Sigmoid colon (tissue), 4 donors: Measurements from ENCODE around the gene CCDC181.

ENCODE experiments used
- POLR2A ChIP-seq, 2 donors: fragments of 450-650 bp; IDR thresholded peaks; one replicate each; pipeline ENCODE4 v1.6.1; 2016; ENCODE audit warnings: antibody characterized with exemption in 2 of 2, mild to moderate bottlenecking in 2 of 2, moderate library complexity in 2 of 2
- POLR2AphosphoS5 ChIP-seq, 4 donors: sonication (generic); formaldehyde crosslinking; IDR thresholded peaks; one replicate each; pipeline ENCODE4 v1.6.1; 2017; ENCODE audit warnings: antibody characterized with exemption in 4 of 4
- TF ChIP-seq, protein P1 (sequence below), 4 experiments: fragments of 450-650 bp in 3 of 4; fragments of 200-600 bp in 1 of 4; IDR thresholded peaks; one replicate each; pipeline ENCODE4 v1.5.1; 2016 to 2019; ENCODE audit warnings: antibody characterized with exemption in 4 of 4, mild to moderate bottlenecking in 3 of 4, moderate library complexity in 2 of 4

GRCh38 chr1:169381162-169381561 is 46.1 kb downstream of the CCDC181 start:
- TF ChIP-seq, protein P1, sequence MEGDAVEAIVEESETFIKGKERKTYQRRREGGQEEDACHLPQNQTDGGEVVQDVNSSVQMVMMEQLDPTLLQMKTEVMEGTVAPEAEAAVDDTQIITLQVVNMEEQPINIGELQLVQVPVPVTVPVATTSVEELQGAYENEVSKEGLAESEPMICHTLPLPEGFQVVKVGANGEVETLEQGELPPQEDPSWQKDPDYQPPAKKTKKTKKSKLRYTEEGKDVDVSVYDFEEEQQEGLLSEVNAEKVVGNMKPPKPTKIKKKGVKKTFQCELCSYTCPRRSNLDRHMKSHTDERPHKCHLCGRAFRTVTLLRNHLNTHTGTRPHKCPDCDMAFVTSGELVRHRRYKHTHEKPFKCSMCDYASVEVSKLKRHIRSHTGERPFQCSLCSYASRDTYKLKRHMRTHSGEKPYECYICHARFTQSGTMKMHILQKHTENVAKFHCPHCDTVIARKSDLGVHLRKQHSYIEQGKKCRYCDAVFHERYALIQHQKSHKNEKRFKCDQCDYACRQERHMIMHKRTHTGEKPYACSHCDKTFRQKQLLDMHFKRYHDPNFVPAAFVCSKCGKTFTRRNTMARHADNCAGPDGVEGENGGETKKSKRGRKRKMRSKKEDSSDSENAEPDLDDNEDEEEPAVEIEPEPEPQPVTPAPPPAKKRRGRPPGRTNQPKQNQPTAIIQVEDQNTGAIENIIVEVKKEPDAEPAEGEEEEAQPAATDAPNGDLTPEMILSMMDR (IDR thresholded peaks at IDR 0.05): no peak
- TF ChIP-seq POLR2A (IDR thresholded peaks at IDR 0.05) (no peak), POLR2AphosphoS5 (IDR thresholded peaks at IDR 0.05) (no peak)
